HG03575 (cell line): Measurements from ENCODE around the gene MARVELD2.
"Not testable (repeated sequence)": the region's sequence is repeated elsewhere in the genome, so short reads cannot be mapped to it uniquely, and the experiment has no call there.

Source experiments
- ATAC-seq: cut with Tn5 transposase; IDR thresholded peaks from one replicate; pipeline ENCODE4 v1.9.1; 2021; ENCODE audit not compliant: unreplicated experiment, insufficient number of reproducible peaks, low FRiP score; ENCODE audit errors: extremely low read depth

MARVELD2 gene

DNA sequence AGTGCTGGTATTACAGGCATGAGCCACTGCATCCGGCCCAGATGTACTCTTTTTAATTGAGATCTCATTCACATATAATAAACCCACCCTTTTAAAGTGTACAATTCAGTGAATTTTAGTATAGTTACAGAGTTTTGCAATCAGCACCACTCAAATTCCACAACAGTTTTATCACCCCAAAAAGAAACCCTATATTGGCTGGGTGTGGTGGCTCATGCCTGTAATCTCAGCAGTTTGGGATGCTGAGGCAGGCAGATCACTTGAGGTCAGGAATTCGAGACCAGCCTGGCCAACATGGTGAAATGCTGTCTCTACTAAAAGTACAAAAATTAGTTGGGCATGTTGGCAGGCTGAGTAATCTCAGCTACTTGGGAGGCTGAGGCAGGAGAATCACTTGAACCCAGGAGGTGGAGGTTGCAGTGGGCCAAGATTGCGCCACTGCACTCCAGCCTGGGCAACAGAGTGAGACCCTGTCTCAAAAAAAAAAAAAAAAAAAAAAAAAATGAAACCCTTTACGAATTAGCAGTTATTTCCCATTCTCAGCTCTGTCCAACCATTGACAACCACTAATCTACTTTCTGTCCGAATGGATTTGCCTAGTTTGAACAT lies 20.5 kb downstream of the MARVELD2 start:
- not testable (repeated sequence) for ATAC-seq

DNA sequence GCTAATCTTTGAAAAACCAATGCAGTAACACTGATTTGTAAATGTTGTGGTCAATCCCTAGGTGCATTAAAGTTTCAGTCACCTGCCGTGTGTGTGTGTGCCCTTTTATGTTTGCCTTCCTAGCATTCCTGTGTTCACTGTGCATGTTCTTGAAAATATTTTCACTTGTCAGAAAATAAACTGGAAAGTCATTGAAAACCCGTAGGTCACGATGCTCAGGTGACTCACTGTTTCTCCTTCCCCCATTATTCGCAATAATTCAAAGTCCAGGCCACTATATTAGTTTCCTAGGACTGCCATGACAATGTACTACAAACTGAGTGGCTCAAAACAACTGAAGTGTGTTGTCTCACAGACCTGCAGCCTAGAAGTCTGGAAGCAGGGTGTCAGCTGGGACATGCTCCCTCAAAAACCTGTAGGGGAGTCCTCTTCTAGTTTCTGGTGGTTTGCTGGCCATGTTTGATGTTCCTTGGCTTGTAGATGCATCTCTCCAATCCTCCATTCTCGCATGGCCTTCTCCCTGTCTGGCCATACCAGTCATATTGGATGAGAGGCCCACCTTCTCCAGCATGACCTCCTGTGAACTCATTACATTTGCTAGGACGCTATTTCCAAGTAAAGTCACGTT lies 29.3 kb downstream of the MARVELD2 start:
- ATAC-seq: no peak

GRCh38 chr5:69449511-69449910 lies 34.6 kb downstream of the MARVELD2 start:
- no peak for ATAC-seq

DNA sequence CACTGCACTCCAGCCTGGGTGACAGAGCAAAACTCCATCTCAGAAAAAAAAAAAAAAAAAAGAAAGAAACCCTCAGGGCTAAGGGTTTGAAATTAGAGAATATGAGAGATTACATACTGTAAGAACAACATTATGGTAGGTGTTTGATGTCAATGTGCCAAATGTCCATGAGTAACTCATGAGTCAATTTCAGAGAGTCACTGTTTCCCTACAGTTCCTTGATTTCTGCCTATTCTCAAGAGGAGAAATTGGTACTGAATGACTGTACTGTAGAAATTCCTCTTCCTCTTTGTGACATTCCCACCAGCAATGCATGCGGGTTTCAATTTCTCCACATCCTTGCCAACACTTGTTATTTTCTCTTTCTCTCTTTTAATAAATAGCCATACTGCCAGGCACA lies 35.2 kb downstream of the MARVELD2 start:
- ATAC-seq: no peak

DNA sequence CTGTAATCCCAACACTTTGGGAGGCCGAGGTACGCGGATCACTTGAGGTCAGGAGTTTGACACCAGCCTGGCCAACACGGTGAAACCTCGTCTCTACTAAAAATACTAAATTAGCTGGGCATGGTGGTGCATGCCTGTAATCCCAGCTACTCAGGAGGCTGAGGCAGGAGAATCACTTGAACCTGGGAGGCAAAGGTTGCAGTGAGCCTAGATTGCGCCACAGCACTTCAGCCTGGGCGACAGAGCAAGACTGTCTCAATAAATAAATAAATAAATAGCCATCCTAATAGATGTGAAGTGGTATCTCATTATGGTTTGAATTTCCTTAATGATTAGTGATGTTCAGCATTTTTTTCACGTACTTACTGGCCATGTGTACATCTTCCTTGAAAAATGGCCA lies 35.6 kb downstream of the MARVELD2 start:
- ATAC-seq: not testable (repeated sequence)

- ATAC-seq: no peak
Measured at GRCh38 chr5:69451941-69452647, 37.2 kb downstream of the MARVELD2 start.

DNA sequence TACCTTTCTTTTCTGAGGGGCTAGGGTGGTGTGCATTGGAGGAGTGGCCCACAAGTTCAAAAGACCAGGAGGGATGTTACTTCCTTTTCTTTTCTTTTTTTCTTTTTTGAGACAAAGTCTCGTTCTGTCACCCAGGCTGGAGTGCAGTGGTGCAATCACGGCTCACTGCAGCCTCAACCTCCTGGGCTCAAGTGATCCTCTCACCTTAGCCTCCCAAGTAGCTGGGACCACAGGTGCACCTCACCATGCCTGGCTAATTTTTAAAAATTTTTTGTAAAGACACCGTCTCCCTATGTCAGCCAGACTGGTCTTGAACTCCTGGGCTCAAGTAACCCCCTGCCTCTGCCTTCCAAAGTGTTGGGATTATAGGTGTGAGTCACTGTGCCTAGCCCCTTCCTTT lies 38.6 kb downstream of the MARVELD2 start:
- ATAC-seq: not testable (repeated sequence)

GRCh38 chr5:69454460-69455249 lies 39.7 kb downstream of the MARVELD2 start:
- no peak for ATAC-seq

- not testable (repeated sequence) for ATAC-seq
Measured at GRCh38 chr5:69455428-69455988, 40.6 kb downstream of the MARVELD2 start.

DNA sequence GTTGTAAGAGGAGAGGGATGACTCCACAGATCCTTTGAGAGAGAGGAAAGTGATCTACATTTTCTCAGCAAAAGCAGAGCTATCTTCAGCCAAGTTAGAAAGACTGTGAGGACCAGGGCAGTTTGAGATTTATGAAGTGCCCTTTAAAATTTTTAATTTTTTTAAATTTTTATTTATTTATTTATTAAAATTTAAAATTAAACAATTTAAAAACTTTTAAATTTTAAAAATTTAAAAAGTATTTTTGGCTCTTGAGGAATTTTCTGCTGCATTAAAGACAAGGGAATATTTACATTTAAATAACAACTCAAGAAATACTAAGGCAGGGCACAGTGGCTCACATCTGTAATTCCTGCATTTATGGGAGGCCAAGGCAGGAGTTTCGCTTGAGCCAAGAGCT lies 47.3 kb downstream of the MARVELD2 start:
- ATAC-seq: no peak

GRCh38 chr5:69466375-69466774 lies 51.5 kb downstream of the MARVELD2 start:
- ATAC-seq: not testable (repeated sequence)

- peak; percentile 74 for ATAC-seq
Measured at GRCh38 chr5:69467442-69468225, 52.7 kb downstream of the MARVELD2 start.

DNA sequence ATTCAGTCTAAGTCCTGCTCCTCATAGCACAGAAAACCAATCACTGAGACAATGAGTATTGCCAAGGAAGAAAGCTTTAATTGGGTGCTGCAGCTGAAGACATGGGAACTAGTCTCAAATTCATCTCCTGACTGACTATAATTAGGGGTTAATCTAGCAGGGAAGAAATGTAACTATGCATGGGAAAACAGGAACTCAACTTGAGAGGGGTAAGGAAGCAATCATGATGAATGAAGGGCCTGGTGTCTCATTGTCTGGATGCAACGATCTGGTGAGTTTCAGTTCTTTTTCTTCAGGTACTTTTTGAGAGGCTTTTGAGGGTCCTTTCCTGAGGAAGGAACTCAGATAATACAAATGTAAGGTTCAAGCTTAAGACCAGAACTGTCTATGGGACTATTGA lies 53.7 kb downstream of the MARVELD2 start:
- ATAC-seq: no peak

DNA sequence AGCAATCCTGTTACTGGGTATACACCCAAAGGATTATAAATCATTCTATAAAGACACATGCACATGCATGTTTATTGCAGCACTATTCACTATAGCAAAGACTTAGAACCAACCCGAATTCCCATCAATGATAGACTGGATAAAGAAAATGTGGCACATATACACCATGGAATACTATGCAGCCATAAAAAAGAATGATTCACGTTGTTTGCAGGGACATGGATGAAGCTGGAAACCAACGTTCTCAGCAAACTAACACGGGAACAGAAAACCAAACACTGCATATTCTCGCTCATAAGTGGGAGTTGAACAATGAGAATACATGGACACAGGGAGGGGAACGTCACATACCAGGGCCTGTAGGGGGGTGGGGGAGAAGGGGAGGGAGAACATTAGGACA lies 56.6 kb downstream of the MARVELD2 start:
- not testable (repeated sequence) for ATAC-seq

DNA sequence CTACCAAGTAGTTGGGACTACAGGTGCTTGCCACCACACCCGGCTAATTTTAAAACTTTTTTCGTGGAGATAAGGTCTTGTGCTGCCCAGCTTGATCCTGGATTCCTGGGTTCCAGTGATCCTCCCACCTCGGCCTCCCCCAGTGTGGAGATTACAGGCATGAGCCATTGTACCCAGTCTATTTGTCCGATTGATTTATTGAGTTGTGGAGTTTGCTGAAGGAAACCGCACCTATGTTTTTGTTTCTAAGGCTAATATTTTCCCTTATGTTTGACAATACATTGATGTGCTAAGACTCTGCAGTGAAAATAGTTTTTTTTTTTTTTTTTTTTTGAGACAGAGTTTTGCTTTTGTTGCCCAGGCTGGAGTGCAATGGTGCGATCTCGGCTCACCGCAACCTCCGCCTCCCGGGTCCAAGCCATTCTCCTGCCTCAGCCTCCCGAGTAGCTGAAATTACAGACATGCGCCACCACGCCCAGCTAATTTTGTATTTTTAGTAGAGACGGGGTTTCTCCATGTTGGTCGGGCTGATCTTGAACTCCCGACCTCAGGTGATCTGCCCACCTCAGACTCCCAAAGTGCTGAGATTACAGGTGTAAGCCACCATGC lies 57.7 kb downstream of the MARVELD2 start:
- not testable (repeated sequence) for ATAC-seq

DNA sequence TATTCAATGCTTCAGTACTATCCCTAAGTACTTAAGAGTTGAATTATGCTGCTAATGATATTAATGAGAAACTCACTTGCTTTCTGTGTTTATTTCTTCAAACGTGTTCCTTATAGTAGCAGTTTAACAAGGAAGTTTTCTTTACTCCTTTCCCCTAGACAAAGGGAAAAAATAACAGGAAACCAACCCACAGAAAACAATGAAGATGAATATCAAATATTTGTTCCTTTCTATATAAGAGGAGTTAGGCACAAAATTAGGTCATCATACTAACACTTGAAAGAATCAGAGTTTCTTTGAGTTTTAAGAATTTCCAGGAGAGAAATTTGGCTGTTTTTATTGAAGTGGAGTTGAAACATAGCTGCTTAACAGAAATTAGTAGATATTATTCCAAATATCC lies 62.3 kb downstream of the MARVELD2 start:
- ATAC-seq: no peak

GRCh38 chr5:69478296-69478695 lies 63.4 kb downstream of the MARVELD2 start:
- ATAC-seq: not testable (repeated sequence)

DNA sequence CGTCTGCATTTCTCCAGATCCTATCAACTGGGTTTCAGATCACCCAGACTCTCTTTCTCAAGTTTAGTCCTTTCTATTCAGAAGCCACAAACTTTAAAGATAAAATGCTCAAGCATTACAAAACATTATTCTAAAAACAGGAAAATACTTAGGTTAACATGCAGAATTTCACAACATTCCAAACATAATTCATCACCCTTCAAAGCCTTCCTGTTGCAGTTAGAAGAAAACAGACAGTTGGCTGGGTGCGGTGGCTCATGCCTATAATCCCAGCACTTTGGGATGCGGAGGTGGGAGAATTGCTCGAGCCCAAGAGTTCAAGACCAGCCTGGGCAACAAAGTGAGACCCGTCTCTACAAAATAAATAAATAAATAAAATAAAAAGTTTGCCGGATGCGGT lies 70.0 kb downstream of the MARVELD2 start:
- ATAC-seq: no peak
